ENCODE data around the gene DZIP1.

DNA sequence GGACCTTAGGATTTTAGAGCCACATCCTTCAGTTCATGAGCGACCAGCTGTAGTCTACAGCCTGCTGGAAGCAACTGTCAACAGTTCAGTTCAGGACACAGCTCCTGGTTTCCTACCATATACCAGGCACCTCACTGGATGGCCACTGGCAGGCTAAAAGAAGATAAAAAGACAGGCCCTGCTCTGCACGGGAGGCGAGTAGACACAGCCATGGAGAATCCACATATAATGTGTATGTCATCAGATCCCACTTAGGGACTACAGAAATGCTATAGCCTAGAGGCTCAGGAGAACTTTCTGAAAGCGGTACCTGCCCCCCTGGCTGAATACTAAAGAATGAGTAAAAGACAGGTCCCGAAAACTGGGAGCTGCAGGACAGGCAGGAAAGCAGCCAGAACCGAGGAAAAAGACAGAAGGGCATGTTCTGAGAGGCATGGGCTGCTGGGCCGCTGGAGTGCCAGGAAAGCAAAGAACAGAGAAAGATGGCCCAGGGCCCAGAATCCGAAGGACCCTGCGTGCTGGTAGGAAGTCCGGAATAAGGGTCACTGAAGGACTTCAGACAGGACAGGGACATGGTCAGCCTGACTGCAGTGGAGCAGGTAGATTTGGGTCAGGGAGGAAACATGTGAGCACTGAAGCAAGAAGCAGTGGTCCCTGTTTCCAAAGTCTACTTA, 23.5 kb downstream of the DZIP1 start:
- TF ChIP-seq ZNF8 (CRISPR knock-in tag; IDR thresholded peaks at IDR 0.05), result no peak
- TF ChIP-seq CSDC2 (CRISPR knock-in tag; IDR thresholded peaks at IDR 0.05), result no peak
- TF ChIP-seq TCF4 (CRISPR knock-in tag; IDR thresholded peaks at IDR 0.05; ENCODE audit: borderline replicate concordance), result no peak
